A549 (cell line): Measurements from ENCODE around the gene QRICH1. TPM values are rescaled to one million over a fixed set of nuclear protein-coding genes. Genes with fewer than 3 reads are reported as not detected.
A peak's percentile ranks its signal among the peaks of the same experiment; 100 is the strongest.

Source experiments
- ATAC-seq, 2 experiments: fragments of 200-7000 bp in 1 of 2; fragments of >200 bp in 1 of 2; cut with Nextera tagmentation in 1 of 2; cut with Tn5 transposase in 1 of 2; 3 replicates each; pipeline versions ENCODE4 v1.8.0 to v1.9.1; 2018 to 2020; ENCODE audit warnings: mild to moderate bottlenecking in 1 of 2, moderate library complexity in 1 of 2
- CTCF ChIA-PET: fragments of 300-600 bp; sonication (Branson Sonifier 250); formaldehyde crosslinking; extraction: SDS; loops from one replicate; lab custom pipeline; 2021; ENCODE audit warnings: antibody characterized with exemption, inconsistent platforms; lab: Yijun Ruan, JAX
- POLR2A ChIA-PET: fragments of 350-600 bp; formaldehyde crosslinking; extraction: SDS; loops from one replicate; lab custom pipeline; 2021; ENCODE audit warnings: antibody characterized with exemption, inconsistent platforms; lab: Yijun Ruan, JAX
- DNase-seq, 2 experiments: peaks; one replicate each; pipeline versions ENCODE4 v3.0.0 to v3.0.0-alpha.2; 2011 to 2016; ENCODE audit warnings: low read depth in 1 of 2, low spot score in 1 of 2
- FAIRE-seq: peaks from 2 replicates; lab custom pipeline; 2011; peaks lifted over from hg19 to GRCh38; lab: Jason Lieb, UNC
- H3K27ac ChIP-seq, 2 experiments: fragments of >200 bp; sonication (Bioruptor Twin); formaldehyde crosslinking; 3 replicates each; pipeline ENCODE4 v1.5.1; 2016 to 2017
- H3K4me1 ChIP-seq: fragments of >200 bp; sonication (Bioruptor Twin); formaldehyde crosslinking; 3 replicates; pipeline ENCODE4 v1.6.1; 2016
- H3K4me2 ChIP-seq: fragments of >200 bp; sonication (Bioruptor Twin); formaldehyde crosslinking; 3 replicates; pipeline ENCODE4 v1.6.1; 2016
- H3K4me3 ChIP-seq: fragments of >200 bp; sonication (Bioruptor Twin); formaldehyde crosslinking; 3 replicates; pipeline ENCODE4 v1.5.1; 2016
- H3K9me3 ChIP-seq: fragments of >200 bp; sonication (Bioruptor Twin); formaldehyde crosslinking; 3 replicates; pipeline ENCODE4 v1.6.1; 2016
- BHLHE40 ChIP-seq: IDR thresholded peaks from 2 replicates; pipeline ENCODE4 v1.6.1; 2012; ENCODE audit warnings: low read depth, low read length, inconsistent platforms
- CBX8 ChIP-seq: fragments of 200-600 bp; sonication (generic); IDR thresholded peaks from 2 replicates; pipeline ENCODE4 v1.6.1; 2016
- ESRRA ChIP-seq: fragments of 150-350 bp; IDR thresholded peaks from 2 replicates; pipeline ENCODE4 v1.6.1; 2014; ENCODE audit warnings: mild to moderate bottlenecking, low read length, borderline replicate concordance
- HOXA7 ChIP-seq: fragments of 250-450 bp; sonication (Bioruptor Pico); IDR thresholded peaks from 2 replicates; pipeline ENCODE4 v1.5.0; 2020; ENCODE audit warnings: mild to moderate bottlenecking, moderate library complexity
- HOXB13 ChIP-seq: fragments of 250-450 bp; sonication (Bioruptor Pico); IDR thresholded peaks from 2 replicates; pipeline ENCODE4 v1.5.0; 2020; ENCODE audit warnings: low read depth, mild to moderate bottlenecking, moderate library complexity
- JUNB ChIP-seq: fragments of >200 bp; sonication (Bioruptor Twin); formaldehyde crosslinking; IDR thresholded peaks from 2 replicates; pipeline ENCODE4 v1.6.1; 2016
- KDM1A ChIP-seq: fragments of 200-600 bp; sonication (generic); IDR thresholded peaks from 2 replicates; pipeline ENCODE4 v1.6.1; 2016; ENCODE audit warnings: low read depth, mild to moderate bottlenecking
- MAFK ChIP-seq: fragments of 450-650 bp; IDR thresholded peaks from 2 replicates; pipeline ENCODE4 v1.6.1; 2014; ENCODE audit not compliant: partially characterized antibody
- MAZ ChIP-seq: fragments of 150-350 bp; IDR thresholded peaks from 2 replicates; pipeline ENCODE4 v1.6.1; 2014; ENCODE audit warnings: antibody characterized with exemption, low read depth, low read length, borderline replicate concordance
- MYC ChIP-seq: IDR thresholded peaks from 2 replicates; pipeline ENCODE4 v1.6.1; 2012; ENCODE audit warnings: mild to moderate bottlenecking, inconsistent platforms, low read length, improper control_type of control experiment, borderline replicate concordance
- SMC3 ChIP-seq: fragments of >200 bp; sonication (Bioruptor Twin); formaldehyde crosslinking; IDR thresholded peaks from 3 replicates; pipeline ENCODE4 v1.6.1; 2018; ENCODE audit warnings: inconsistent platforms
- TFCP2L1 ChIP-seq: fragments of 250-450 bp; sonication (Bioruptor Pico); IDR thresholded peaks from 2 replicates; pipeline ENCODE4 v1.5.0; 2021; ENCODE audit warnings: mild to moderate bottlenecking
- TP53 ChIP-seq: fragments of 250-450 bp; sonication (Bioruptor Pico); IDR thresholded peaks from 2 replicates; pipeline ENCODE4 v1.5.0; 2021; ENCODE audit warnings: mild to moderate bottlenecking, moderate library complexity
- USF2 ChIP-seq: fragments of 450-650 bp; IDR thresholded peaks from 2 replicates; pipeline ENCODE4 v1.6.1; 2014; ENCODE audit warnings: antibody characterized with exemption
- ZC3H11A ChIP-seq: fragments of 450-650 bp; IDR thresholded peaks from 2 replicates; pipeline ENCODE4 v1.6.1; 2014; ENCODE audit warnings: antibody characterized with exemption, mild to moderate bottlenecking
- ZSCAN20 ChIP-seq: fragments of 250-450 bp; sonication (Bioruptor Pico); IDR thresholded peaks from 2 replicates; pipeline ENCODE4 v1.8.0; 2022; ENCODE audit warnings: mild to moderate bottlenecking, moderate library complexity
- WGBS: methylation state at CpG from one replicate; pipeline ENCODE4 v1.1.6; 2017; ENCODE audit errors: missing lambda C conversion rate; 5-methylcytosine and 5-hydroxymethylcytosine counted together
- polyA plus RNA-seq, 4 experiments: library from polyadenylated mRNA; depleted of rRNA in 3 of 4; stranded (reverse); fragments of >200 nt; fragmentation: RNase III in 1 of 4; extraction: RNeasy Plus Mini Kit Qiagen cat#74134 plus additional on column Dnase treatment in 1 of 4; gene quantifications; 2 replicates in 3 of 4; 3 replicates in 1 of 4; pipeline ENCODE4 v1.2.3, GENCODE V29; 2011 to 2017
- small RNA-seq, 6 experiments: library from RNA; depleted of rRNA; stranded (forward); fragments of <200 nt; gene quantifications; one replicate each; pipeline ENCODE3, GENCODE V24; 2012
- TF ChIP-seq, protein P1 (sequence below): fragments of >200 bp; sonication (Bioruptor Twin); formaldehyde crosslinking; IDR thresholded peaks from 2 replicates; pipeline ENCODE4 v1.6.1; 2016
- TF ChIP-seq, protein P2 (sequence below): IDR thresholded peaks from 2 replicates; pipeline ENCODE4 v1.6.1; 2012

The QRICH1 gene
- polyA plus RNA-seq, 2 of the 4 experiments (the other 2 are of a cell fraction) = 47.9 to 53.8 TPM

- TF ChIP-seq TFCP2L1 (CRISPR knock-in tag) (no peak), USF2 (no peak), JUNB (no peak), HOXB13 (CRISPR knock-in tag) (no peak), BHLHE40 (no peak), SMC3 (no peak), ZC3H11A (no peak), ZSCAN20 (no peak), KDM1A (no peak), ESRRA (no peak), HOXA7 (CRISPR knock-in tag) (no peak)
- TF ChIP-seq, protein P1, sequence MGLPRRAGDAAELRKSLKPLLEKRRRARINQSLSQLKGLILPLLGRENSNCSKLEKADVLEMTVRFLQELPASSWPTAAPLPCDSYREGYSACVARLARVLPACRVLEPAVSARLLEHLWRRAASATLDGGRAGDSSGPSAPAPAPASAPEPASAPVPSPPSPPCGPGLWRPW = no peak
- TF ChIP-seq, all 56 proteins: peak for 0
- DNase-seq = no peak
- FAIRE-seq = no peak
Observed at GRCh38 chr3:48982686-48983085, 111.2 kb downstream of the QRICH1 start.

GRCh38 chr3:48982016-48982415 lies 111.9 kb downstream of the QRICH1 start:
- DNase-seq (no peak), ATAC-seq (no peak), FAIRE-seq (no peak)
- TF ChIP-seq MAFK = peak; percentile 75
- TF ChIP-seq, protein P2, sequence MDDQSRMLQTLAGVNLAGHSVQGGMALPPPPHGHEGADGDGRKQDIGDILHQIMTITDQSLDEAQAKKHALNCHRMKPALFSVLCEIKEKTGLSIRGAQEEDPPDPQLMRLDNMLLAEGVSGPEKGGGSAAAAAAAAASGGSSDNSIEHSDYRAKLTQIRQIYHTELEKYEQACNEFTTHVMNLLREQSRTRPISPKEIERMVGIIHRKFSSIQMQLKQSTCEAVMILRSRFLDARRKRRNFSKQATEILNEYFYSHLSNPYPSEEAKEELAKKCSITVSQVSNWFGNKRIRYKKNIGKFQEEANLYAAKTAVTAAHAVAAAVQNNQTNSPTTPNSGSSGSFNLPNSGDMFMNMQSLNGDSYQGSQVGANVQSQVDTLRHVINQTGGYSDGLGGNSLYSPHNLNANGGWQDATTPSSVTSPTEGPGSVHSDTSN = no peak
- no peak overlapping the region for H3K4me3 ChIP-seq
- H3K4me1 ChIP-seq = no peaks in the 10 kb centered on the region
- H3K4me2 ChIP-seq = no peak overlapping the region
- H3K27ac ChIP-seq = no peak overlapping the region
- H3K9me3 ChIP-seq = no peaks in the 10 kb centered on the region
- POLR2A ChIA-PET = no interaction called here
- CTCF ChIA-PET = interaction anchor here (1.8 kb wide), 1 partner anchor 26 kb away, joined by 4 read pairs; no protein-coding TSS in a partner anchor

More at GRCh38 chr3:48982686-48983085, 111.2 kb downstream of the QRICH1 start:
- 95% methylated on average over 5 of the region's 5 CpGs for WGBS
- H3K4me3 ChIP-seq = no peak overlapping the region
- H3K4me2 ChIP-seq = no peak overlapping the region
- no peak for ATAC-seq
- no peaks in the 10 kb centered on the region for H3K4me1 ChIP-seq
- no peaks in the 10 kb centered on the region for H3K9me3 ChIP-seq
- POLR2A ChIA-PET = no interaction called here
- no peak overlapping the region for H3K27ac ChIP-seq
- CTCF ChIA-PET = no interaction called here

GRCh38 chr3:48980295-48980694 lies 113.6 kb downstream of the QRICH1 start:
- 77% methylated on average over 4 of the region's 4 CpGs for WGBS
- Histone ChIP-seq H3K4me1 (no peaks in the 10 kb centered on the region), H3K4me2 (no peak overlapping the region), H3K9me3 (no peaks in the 10 kb centered on the region), H3K4me3 (no peak overlapping the region), H3K27ac (no peak overlapping the region)
- TF ChIP-seq TP53 (CRISPR knock-in tag) = no peak
- TF ChIP-seq ZC3H11A = no peak
- TF ChIP-seq MAZ = no peak
- TF ChIP-seq CBX8 = no peak
- no peak for TF ChIP-seq MYC
- FAIRE-seq (no peak), ATAC-seq (no peak; a peak in 1 of 6 replicates), DNase-seq (no peak)
- ChIA-PET POLR2A (no interaction called here), CTCF (interaction anchor here (1.1 to 1.8 kb wide), 2 partner anchors 28 to 43 kb away, joined by 3 to 4 read pairs; no protein-coding TSS in a partner anchor)

Small RNA genes lying within 50 kb of the gene (small RNA-seq; reads per million reads assigned to genes)
- gene MIR191 (1,750 to 23,745 (median 11,470) reads per million in 6 experiments), gene MIR425 (163 to 6,831 (median 4,475) reads per million in 6 experiments), gene RN7SL182P (0 reads per million in 6 experiments)

Other genes starting within 250 kb of the QRICH1 start
- gene PRKAR2A, start 246.2 kb downstream of the QRICH1 start, polyA plus RNA-seq (2011; rRNA removed) = 15.3 and 16.2 TPM in 2 replicates
- gene PRKAR2A, start 246.2 kb downstream of the QRICH1 start, polyA plus RNA-seq (2017; fragmentation: RNase III; extraction: RNeasy Plus Mini Kit Qiagen cat#74134 plus additional on column Dnase treatment) = 17.2 to 18.8 TPM (median 18.4 TPM) in 3 replicates
- 22.0 and 22.4 TPM in 2 replicates for gene SLC25A20, start 195.2 kb downstream of the QRICH1 start, polyA plus RNA-seq (2011; rRNA removed)
- gene SLC25A20, start 195.2 kb downstream of the QRICH1 start, polyA plus RNA-seq (2017; fragmentation: RNase III; extraction: RNeasy Plus Mini Kit Qiagen cat#74134 plus additional on column Dnase treatment) = 13.1 to 14.3 TPM (median 13.5 TPM) in 3 replicates
- gene ARIH2, start 175.2 kb downstream of the QRICH1 start, polyA plus RNA-seq (2011; rRNA removed) = 88.8 and 90.7 TPM in 2 replicates
- 52.4 to 55.1 TPM (median 54.6 TPM) in 3 replicates for gene ARIH2, start 175.2 kb downstream of the QRICH1 start, polyA plus RNA-seq (2017; fragmentation: RNase III; extraction: RNeasy Plus Mini Kit Qiagen cat#74134 plus additional on column Dnase treatment)
- gene P4HTM, start 103.8 kb downstream of the QRICH1 start, polyA plus RNA-seq (2011; rRNA removed) = 16.4 and 18.9 TPM in 2 replicates
- gene P4HTM, start 103.8 kb downstream of the QRICH1 start, polyA plus RNA-seq (2017; fragmentation: RNase III; extraction: RNeasy Plus Mini Kit Qiagen cat#74134 plus additional on column Dnase treatment) = 12.1 to 14.4 TPM (median 13.8 TPM) in 3 replicates
- 64.2 and 80.5 TPM in 2 replicates for gene WDR6, start 86.7 kb downstream of the QRICH1 start, polyA plus RNA-seq (2011; rRNA removed)
- 97.6 to 106 TPM (median 99.6 TPM) in 3 replicates for gene WDR6, start 86.7 kb downstream of the QRICH1 start, polyA plus RNA-seq (2017; fragmentation: RNase III; extraction: RNeasy Plus Mini Kit Qiagen cat#74134 plus additional on column Dnase treatment)
- gene DALRD3, start 75.5 kb downstream of the QRICH1 start, polyA plus RNA-seq (2011; rRNA removed) = 35.8 and 47.1 TPM in 2 replicates
- 20.1 to 21.4 TPM (median 20.5 TPM) in 3 replicates for gene DALRD3, start 75.5 kb downstream of the QRICH1 start, polyA plus RNA-seq (2017; fragmentation: RNase III; extraction: RNeasy Plus Mini Kit Qiagen cat#74134 plus additional on column Dnase treatment)
- 44.3 and 46.5 TPM in 2 replicates for gene NDUFAF3, start 72.0 kb downstream of the QRICH1 start, polyA plus RNA-seq (2011; rRNA removed)
- 68.1 to 76.9 TPM (median 71.4 TPM) in 3 replicates for gene NDUFAF3, start 72.0 kb downstream of the QRICH1 start, polyA plus RNA-seq (2017; fragmentation: RNase III; extraction: RNeasy Plus Mini Kit Qiagen cat#74134 plus additional on column Dnase treatment)
- gene IMPDH2, start 64.7 kb downstream of the QRICH1 start, polyA plus RNA-seq (2011; rRNA removed) = 212 and 222 TPM in 2 replicates
- 175 to 203 TPM (median 177 TPM) in 3 replicates for gene IMPDH2, start 64.7 kb downstream of the QRICH1 start, polyA plus RNA-seq (2017; fragmentation: RNase III; extraction: RNeasy Plus Mini Kit Qiagen cat#74134 plus additional on column Dnase treatment)
- gene QARS1, start 10.7 kb upstream of the QRICH1 start, polyA plus RNA-seq (2011; rRNA removed) = 118 and 196 TPM in 2 replicates
- gene QARS1, start 10.7 kb upstream of the QRICH1 start, polyA plus RNA-seq (2017; fragmentation: RNase III; extraction: RNeasy Plus Mini Kit Qiagen cat#74134 plus additional on column Dnase treatment) = 157 to 166 TPM (median 164 TPM) in 3 replicates
- 28.8 and 30.5 TPM in 2 replicates for gene USP19, start 26.8 kb upstream of the QRICH1 start, polyA plus RNA-seq (2011; rRNA removed)
- 20.1 to 21.6 TPM (median 21.2 TPM) in 3 replicates for gene USP19, start 26.8 kb upstream of the QRICH1 start, polyA plus RNA-seq (2017; fragmentation: RNase III; extraction: RNeasy Plus Mini Kit Qiagen cat#74134 plus additional on column Dnase treatment)
- gene LAMB2, start 39.0 kb upstream of the QRICH1 start, polyA plus RNA-seq (2011; rRNA removed) = 146 and 238 TPM in 2 replicates
- 74.5 to 95.5 TPM (median 87.3 TPM) in 3 replicates for gene LAMB2, start 39.0 kb upstream of the QRICH1 start, polyA plus RNA-seq (2017; fragmentation: RNase III; extraction: RNeasy Plus Mini Kit Qiagen cat#74134 plus additional on column Dnase treatment)
- 13.4 and 15.9 TPM in 2 replicates for gene CCDC71, start 72.3 kb upstream of the QRICH1 start, polyA plus RNA-seq (2011; rRNA removed)
- 8.1 to 10.0 TPM (median 9.6 TPM) in 3 replicates for gene CCDC71, start 72.3 kb upstream of the QRICH1 start, polyA plus RNA-seq (2017; fragmentation: RNase III; extraction: RNeasy Plus Mini Kit Qiagen cat#74134 plus additional on column Dnase treatment)
- 6.7 and 7.4 TPM in 2 replicates for gene KLHDC8B, start 77.5 kb upstream of the QRICH1 start, polyA plus RNA-seq (2011; rRNA removed)
- 7.0 to 9.9 TPM (median 8.9 TPM) in 3 replicates for gene KLHDC8B, start 77.5 kb upstream of the QRICH1 start, polyA plus RNA-seq (2017; fragmentation: RNase III; extraction: RNeasy Plus Mini Kit Qiagen cat#74134 plus additional on column Dnase treatment)
- gene C3orf62, start 183.2 kb upstream of the QRICH1 start, polyA plus RNA-seq (2011; rRNA removed) = 1.9 and 2.0 TPM in 2 replicates
- 1.5 to 2.0 TPM (median 1.7 TPM) in 3 replicates for gene C3orf62, start 183.2 kb upstream of the QRICH1 start, polyA plus RNA-seq (2017; fragmentation: RNase III; extraction: RNeasy Plus Mini Kit Qiagen cat#74134 plus additional on column Dnase treatment)
- gene USP4, start 246.0 kb upstream of the QRICH1 start, polyA plus RNA-seq (2011; rRNA removed) = 23.7 and 29.0 TPM in 2 replicates
- gene USP4, start 246.0 kb upstream of the QRICH1 start, polyA plus RNA-seq (2017; fragmentation: RNase III; extraction: RNeasy Plus Mini Kit Qiagen cat#74134 plus additional on column Dnase treatment) = 12.9 to 14.4 TPM (median 12.9 TPM) in 3 replicates